Cardiac fibroblast (primary cell): ENCODE results near the gene MBNL1.
A peak's percentile ranks its signal among the peaks of the same experiment; 100 is the strongest.

Source experiments
- DNase-seq, 2 donors: peaks; one replicate each; pipeline versions ENCODE4 v3.0.0 to v3.0.0-alpha.2; 2010; ENCODE audit warnings: low read depth in 2 of 2
- H3K4me3 ChIP-seq, 2 donors: replicated peaks in 1 of 2; 1 replicate in 1 of 2; 2 replicates in 1 of 2; pipeline ENCODE4 v1.5.1; 2011; ENCODE audit warnings: low read depth in 2 of 2, low read length in 2 of 2, mild to moderate bottlenecking in 2 of 2, moderate library complexity in 1 of 2
- TF ChIP-seq, protein P1 (sequence below): IDR thresholded peaks from one replicate; pipeline ENCODE4 v1.5.1; 2011; ENCODE audit warnings: low read depth, mild to moderate bottlenecking, low read length, inconsistent platforms

The MBNL1 gene

GRCh38 chr3:152469248-152470025 lies 200.7 kb downstream of the MBNL1 start:
- H3K4me3 ChIP-seq, result no peak overlapping the region
- DNase-seq, result no peak

GRCh38 chr3:152470095-152470494 lies 201.4 kb downstream of the MBNL1 start:
- TF ChIP-seq, protein P1, sequence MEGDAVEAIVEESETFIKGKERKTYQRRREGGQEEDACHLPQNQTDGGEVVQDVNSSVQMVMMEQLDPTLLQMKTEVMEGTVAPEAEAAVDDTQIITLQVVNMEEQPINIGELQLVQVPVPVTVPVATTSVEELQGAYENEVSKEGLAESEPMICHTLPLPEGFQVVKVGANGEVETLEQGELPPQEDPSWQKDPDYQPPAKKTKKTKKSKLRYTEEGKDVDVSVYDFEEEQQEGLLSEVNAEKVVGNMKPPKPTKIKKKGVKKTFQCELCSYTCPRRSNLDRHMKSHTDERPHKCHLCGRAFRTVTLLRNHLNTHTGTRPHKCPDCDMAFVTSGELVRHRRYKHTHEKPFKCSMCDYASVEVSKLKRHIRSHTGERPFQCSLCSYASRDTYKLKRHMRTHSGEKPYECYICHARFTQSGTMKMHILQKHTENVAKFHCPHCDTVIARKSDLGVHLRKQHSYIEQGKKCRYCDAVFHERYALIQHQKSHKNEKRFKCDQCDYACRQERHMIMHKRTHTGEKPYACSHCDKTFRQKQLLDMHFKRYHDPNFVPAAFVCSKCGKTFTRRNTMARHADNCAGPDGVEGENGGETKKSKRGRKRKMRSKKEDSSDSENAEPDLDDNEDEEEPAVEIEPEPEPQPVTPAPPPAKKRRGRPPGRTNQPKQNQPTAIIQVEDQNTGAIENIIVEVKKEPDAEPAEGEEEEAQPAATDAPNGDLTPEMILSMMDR, result no peak
- no peak for DNase-seq
- H3K4me3 ChIP-seq, result no peak overlapping the region

More at GRCh38 chr3:152469248-152470025, 200.7 kb downstream of the MBNL1 start:
- TF ChIP-seq, protein P1, result no peak

- TF ChIP-seq, protein P1, result no peak
- no peak overlapping the region for H3K4me3 ChIP-seq
- DNase-seq, result no peak
Observed at GRCh38 chr3:152470893-152471292, 202.2 kb downstream of the MBNL1 start.

DNA sequence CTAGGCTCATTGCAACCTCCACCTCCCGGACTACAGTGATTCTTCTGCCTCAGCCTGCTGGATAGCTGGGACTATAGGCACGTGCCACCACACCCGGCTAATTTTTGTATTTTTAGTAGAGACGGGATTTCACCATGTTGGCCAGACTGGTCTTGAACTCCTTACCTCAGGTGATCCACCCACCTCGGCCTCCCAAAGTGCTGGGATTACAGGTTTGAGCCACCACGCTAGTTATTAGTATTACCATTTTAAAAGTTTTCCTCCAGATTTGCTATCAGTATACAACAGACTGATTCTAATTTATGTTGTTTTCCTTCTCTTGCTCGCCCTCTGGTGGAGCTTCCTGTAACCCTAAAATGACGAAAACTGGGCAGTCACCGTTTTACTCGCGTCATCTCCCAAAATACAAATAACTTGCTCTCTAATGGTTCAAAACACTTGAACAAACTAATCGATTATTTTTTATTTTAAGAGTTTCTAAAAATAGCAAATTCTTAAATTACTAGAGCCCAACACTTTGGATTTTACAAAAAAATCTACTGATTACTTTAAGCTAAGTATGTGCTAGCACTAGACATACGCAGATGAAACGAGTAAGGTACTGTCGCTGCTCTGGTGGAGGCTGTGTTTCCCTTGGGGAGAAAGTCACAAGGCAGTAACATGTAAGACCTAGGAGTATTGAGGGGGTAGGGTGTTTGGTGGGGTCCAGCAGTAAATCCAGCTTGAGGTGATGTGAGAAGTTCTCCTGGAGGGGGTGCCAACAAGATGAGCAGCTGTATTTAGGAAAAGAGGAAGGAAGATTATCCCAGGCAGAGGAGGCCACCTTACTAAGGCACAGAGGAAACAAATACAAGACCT lies 203.3 kb downstream of the MBNL1 start:
- peak overlapping the region in 1 of 2 donors; percentile 10 for H3K4me3 ChIP-seq
- DNase-seq, result peak; percentile 74 to 83
- TF ChIP-seq, protein P1, result peak; percentile 76

DNA sequence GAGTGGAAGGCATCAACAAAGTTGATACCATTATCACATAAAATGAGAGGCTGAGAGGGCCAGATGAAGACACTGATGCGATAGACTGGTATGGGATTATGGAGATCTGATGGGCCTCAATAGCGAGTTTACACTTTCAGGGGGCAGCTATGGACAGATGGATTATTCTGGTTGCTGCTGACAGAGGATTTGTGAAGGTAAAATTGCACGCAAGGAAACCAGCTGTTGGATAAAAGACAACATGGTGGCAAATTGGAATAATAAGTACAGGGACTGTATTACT lies 203.9 kb downstream of the MBNL1 start:
- no peak for DNase-seq
- TF ChIP-seq, protein P1, result no peak
- no peak overlapping the region for H3K4me3 ChIP-seq

GRCh38 chr3:152474585-152474984 lies 205.9 kb downstream of the MBNL1 start:
- TF ChIP-seq, protein P1, result peak; percentile 68
- H3K4me3 ChIP-seq, result no peak overlapping the region
- peak; percentile 91 to 92 for DNase-seq
